Measurements from ENCODE around the gene EFNA5.
"Not testable (repeated sequence)": the region's sequence is repeated elsewhere in the genome, so short reads cannot be mapped to it uniquely, and the experiment has no call there.

The EFNA5 gene

DNA sequence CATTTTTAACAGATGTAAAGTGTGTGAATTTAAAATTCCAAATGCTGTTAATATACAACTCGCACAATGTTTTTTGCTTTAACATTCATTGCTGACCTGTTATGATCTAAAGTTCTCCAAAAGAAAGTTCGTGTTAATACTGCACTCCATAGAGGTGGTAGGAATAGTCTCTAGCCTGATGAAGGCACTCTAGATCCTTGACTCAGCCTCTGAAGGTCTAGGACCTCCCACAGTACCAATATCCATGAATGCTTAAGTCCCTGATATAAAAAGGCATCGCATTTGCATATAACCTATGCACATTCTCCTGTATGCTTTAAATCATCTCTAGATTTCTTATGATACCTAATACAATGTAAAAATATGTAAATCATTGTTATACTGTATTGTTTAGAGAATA lies 213.6 kb downstream of the EFNA5 start:
- no peak for DNase-seq

DNA sequence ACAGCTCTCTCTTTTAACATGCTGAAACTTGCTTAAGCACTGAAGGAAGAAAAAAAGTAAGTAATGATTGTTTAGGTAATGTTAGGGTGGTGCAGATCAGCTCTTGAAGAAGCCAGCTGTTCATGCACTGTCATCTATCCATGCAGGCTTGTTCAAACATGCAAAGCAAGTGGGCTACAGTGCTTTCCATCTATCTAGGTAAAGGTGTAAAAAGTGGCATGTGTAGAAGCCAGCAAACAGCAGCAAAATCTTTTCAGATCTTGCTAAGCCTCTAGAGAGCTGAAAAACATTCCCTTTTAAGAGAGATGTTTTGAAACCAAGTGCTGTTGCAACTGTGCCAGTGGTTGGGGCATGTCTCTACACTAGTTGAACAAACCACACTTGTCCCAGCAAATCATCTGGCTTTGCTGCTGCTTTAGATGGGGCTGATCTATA lies 214.4 kb downstream of the EFNA5 start:
- no peak for DNase-seq

DNA sequence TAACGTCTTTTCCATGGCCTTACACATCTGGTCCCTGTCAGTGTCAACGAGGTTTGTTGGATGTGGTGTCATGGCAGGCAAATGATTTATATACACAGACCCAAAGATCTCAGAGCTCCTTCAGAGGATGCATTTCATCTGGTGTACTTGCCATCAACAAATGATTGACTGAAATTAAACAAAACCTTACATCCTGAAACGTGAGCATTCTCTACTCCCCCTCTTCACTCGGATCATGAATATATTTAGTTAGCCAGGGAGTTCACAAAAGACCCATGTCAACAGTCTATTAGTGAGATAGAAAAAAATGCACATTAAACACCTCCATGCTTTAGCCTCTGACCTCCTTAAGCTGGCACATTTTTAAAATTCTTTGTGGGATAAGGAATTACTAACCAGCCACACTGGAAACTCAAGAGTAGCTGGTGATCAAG lies 215.6 kb downstream of the EFNA5 start:
- peak; percentile 37 for DNase-seq

DNA sequence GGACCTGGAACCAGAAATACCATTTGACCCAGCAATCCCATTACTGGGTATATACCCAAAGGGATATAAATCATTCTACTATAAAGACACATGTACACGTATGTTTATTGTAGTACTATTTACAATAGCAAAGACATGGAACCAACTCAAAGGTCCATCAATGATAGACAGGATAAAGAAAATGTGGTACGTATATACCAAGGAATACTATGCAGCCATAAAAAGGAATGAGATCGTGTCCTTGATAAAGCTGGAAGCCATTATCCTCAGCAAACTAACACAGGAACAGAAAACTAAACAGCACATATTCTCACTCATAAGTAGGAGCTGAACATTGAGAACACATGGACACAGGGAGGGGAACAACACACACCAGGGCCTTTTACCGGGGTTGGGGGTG lies 218.9 kb downstream of the EFNA5 start:
- DNase-seq: not testable (repeated sequence)

DNA sequence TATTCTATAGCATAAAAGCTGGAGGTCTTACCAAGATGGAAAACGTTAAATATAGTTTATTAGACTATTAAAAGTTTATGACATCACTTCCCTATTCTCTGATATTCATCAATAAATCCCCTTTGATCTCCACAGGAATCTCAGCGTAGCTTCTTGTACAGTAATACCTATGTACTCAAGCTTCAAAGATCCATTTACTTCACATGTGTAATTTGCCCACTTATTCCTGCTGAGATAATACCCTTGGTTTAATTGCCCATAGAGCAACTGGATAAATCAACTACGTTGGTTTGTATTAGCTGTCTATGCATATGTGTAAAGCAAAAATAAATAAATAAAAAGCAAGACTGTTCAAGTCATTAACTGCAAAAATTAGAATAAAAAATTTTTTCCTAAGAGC lies 219.7 kb downstream of the EFNA5 start:
- DNase-seq: no peak

DNA sequence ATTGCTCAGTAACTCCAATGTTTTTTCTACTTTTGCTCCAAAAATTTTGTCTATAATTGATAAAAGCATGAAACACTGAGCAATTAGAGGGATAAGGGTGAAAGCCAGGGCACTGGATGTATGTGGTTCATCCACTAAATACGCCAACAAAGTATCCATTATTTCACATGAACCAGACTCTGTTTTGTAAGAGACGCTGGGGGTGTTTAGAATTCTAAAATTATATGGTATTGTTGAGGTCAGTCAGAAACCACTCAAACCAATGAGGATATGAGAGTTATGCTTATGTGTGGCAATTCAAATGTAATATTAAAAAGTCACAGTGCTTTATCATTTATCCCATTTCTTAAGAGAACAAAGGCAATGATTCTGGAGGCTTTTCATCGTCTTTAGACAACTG lies 220.2 kb downstream of the EFNA5 start:
- DNase-seq: no peak

DNA sequence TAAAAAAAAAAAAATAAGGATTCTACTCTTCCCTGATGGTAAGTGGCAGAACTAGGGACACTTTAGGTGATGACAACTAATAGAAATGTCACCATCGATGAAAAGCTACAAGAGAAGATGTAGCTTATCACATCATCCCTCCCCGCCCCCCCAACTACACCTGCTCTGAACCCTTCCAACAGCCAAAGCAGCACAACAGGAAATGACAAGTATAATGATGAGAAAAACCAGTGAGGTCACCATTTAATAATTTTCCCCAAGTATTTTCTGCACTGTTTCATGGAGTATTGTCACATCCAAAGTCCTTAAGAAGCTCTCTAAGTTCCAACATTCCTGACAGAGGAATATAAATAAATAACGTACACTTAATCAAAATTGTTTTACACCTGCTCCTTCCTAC lies 221.4 kb downstream of the EFNA5 start:
- no peak for DNase-seq

DNA sequence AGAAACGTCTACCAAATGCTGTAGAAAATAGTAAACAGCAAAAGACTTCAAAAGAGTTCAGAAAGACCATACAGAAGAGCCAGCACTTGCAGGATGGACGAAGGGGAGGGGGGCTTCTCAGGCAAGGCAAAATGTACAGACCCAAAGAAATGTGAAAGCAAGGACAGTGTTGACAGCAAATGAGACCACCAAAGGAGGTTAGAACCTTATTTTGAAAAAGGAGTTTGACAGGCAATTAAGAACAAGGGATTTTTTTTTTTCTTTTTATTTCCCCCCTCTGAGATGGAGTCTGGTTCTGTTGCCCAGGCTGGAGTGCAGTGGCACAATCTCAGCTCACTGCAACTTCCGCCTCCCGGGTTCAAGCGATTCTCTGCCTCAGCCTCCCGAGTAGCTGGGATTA lies 223.2 kb downstream of the EFNA5 start:
- no peak for DNase-seq

DNA sequence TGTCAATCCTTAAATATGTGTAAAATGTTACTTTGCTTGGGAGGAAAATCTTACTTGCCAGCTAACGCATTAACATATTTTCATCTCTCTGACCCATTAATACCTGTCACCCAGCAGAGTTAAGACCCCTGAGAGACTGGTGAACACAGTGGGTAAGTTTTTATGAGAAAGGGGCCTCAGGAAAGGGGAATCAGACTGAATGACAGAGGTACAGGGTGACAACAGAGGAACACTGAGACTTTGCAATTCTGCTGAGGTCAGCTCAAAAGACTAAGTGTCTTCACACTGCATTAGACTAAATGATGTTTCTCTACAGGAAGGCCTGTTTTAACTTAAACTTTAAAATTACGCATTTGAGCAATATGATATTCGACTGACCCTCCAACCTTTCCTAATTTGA lies 223.8 kb downstream of the EFNA5 start:
- DNase-seq: no peak

DNA sequence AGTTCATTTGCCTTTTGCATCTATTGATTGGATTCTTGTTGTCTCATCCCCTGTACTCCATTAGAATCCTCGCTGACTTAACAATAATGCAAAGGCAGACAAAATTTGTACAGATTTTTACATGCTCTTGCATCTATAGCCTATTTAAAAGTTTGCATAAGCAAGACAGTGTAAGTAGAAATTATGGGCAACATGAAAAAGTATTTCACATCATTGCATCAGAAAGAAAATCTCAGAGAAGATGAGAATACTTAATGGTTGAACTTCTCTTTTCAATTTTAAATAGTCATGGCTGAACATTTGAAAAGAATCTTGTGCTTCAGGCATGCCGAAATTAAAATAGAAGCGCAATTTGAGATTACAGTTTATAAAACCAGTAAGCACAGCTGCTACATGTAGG lies 226.4 kb downstream of the EFNA5 start:
- no peak for DNase-seq

DNA sequence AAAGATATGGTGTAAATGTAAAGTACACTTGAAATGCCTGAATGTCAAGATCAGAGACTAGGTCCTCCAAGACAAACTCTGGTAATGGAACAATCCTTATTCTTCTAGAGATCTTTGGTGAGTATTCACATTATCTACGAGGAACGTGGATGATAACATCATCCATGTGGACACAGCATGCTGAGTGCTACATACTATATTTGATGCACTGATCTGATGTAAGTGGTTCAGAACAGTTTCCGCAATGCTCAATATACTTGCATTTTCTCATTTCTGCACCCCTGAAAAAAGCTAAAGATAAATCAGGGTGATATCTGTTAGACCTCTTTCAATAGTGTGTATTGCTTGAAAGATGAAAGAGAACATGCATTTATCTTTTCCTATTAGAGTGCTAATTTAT lies 226.8 kb downstream of the EFNA5 start:
- DNase-seq: no peak

DNA sequence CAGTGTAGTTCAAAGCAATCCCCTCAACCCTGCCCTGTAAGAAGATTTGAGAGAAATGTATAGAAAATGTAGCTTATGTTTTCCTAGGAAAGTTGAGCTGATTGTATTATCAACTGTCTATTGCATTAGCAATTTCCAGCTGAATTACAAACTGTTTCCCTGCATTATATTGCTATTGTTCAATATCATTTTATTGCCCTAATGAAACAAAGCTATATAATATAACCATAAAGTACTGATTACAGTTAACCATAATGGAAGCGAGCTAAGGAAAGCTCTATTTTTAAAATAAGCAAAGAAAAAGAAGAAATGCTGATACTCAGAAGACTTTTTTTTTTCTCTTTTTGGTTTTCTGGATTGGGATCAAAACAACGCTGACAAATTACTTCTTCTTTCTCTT lies 228.3 kb downstream of the EFNA5 start:
- DNase-seq: no peak

DNA sequence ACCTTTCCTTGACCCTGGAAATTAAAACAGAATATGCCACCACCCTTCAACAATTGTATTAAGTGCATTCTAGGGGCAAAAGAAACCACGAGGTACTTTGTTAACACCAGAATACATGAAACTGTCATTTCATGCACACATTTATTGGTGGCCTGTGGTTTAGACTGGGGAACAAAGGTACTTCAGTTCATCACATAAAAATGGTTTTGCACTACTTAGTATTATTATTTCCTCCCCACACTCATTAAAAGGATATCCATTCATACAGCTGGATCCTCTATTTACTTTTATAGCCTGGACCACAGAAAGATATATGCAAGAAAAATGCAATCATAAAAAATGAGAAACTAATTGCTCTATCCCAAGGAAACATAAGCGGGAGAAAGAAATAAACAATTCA lies 230.9 kb downstream of the EFNA5 start:
- no peak for DNase-seq

DNA sequence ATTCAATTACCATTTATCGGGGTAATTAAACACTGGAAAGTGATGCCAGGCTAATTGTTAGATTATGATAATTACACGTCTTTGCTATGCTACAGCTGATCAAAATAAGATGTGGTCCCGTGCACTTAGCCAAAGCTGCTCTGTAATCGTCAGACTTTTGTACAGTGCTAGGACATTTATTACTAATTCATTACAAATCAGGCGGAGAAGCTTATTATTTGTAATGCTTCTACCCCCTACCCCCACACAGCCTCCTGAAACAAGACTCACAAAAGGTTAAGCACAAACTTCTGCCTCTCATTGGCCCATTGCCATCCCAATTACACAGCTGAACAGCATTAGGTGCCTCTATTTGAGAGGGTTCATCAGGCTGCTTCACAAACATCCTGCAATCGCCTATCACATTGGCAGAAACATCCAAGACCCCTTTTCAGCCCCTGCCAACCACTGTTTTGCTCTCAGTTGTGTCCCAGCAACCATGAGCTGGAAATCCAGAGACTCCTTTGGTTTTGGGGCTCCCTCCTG lies 232.7 kb downstream of the EFNA5 start:
- no peak for DNase-seq

DNA sequence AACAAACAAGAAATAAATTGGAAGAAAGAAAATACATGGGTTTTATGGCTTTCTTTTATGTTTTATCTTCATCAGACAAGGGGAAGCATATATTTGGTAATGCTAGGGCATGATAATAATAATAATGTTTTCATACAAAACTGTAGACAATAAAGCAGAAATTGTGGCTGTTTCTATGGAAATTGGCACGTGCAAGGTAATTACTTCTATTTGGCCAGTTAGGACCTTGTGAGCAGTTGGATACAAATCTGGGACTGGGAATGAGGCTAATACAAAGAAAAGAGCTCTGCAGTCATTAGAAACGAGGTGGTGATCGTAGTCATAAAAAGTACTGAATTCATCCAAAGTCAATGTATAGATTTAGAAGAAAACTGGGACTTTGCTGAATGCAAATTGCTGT lies 233.6 kb downstream of the EFNA5 start:
- no peak for DNase-seq

DNA sequence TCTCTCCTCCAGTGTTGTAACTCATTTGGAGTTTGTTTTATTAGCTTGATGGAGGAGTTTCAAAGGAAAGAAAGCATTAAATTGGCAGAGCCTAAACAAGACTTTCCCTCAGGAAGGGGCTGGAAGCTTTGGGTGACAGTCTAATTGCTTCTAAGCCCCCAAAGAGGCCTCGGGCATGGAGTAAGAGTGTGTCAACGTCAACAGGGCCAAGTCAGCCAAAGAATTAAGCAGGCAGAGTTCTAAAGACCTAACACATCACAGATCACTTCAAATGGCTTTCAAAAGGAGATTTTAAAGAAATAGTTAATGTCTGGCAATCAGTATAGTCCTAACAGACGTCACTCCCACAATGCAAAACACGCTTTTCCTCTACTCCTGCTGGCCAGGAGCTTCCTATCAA lies 234.5 kb downstream of the EFNA5 start:
- DNase-seq: no peak

DNA sequence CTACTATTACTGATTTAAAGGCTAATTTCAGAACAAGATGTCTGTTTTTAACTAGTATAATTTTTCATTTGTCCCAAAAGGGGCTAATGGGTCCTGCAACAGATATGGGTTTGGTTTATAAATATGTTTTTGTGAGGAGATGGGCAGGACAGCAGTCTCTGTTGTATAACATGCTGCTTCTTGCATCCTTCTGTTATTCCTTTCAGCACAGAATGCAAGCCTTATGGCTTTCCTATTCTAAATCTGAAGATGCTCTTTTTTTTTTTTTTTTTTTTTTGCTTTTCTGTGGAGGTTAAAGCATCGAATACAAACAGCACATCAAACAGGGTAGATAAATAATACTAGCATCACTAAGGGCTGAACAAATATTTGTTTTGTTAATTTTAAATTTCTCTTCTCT lies 235.7 kb downstream of the EFNA5 start:
- no peak for DNase-seq

DNA sequence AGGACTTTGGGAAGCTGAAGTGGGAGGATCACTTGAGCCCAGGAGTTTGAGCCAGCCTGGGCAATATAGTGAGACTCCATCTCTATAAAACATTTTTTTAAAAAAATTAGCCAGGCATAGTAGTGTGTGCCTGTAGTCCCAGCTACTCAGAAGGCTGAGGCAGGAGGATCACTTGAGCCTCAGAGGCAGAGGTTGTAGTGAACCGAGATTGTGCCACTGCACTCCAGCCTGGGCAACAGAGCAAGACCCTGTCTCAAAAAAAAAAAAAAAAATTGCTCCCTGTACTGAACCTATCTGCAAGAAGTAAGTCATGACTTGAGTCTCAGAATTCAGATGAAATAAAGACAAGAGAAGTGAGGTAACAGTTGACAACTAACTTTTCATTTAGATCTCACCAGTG lies 237.1 kb downstream of the EFNA5 start:
- DNase-seq: not testable (repeated sequence)

DNA sequence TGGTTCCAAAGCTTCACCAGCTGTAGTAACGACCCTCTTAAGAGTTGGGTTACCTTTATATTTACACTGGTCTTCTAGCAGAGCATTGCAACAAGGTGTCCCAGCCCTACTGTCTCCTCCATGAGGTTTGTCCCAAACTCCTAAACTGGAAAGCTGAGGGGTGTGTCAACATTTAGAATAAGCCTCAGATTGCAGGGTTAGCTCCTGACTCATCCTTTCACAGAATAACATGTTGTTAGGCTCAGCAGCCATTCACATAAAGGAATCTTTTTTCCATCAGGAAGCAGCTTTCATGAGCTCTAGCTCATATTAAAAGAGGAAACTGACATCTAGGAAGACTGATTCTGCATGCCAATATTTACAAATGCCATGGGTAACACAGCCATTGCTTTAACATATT lies 238.7 kb downstream of the EFNA5 start:
- peak; percentile 75 for DNase-seq

DNA sequence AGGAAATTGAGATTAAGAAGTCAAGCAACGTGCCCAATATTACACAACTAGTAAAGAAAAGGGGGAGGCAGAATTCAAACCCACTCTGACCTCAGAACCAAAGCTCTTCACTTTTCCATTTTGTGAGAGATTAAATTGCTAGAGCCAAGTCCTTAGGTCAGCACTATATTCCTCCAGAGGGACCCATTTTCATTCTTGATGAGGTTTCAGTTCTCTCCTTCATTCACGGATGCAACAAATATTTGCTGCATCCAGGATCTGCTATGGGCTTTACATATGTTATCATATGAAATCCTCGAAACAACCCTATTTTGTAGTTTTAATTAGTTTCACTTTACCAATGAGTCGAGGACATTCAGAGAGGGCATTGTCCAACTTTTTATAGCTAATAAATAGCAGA lies 239.2 kb downstream of the EFNA5 start:
- DNase-seq: no peak

DNA sequence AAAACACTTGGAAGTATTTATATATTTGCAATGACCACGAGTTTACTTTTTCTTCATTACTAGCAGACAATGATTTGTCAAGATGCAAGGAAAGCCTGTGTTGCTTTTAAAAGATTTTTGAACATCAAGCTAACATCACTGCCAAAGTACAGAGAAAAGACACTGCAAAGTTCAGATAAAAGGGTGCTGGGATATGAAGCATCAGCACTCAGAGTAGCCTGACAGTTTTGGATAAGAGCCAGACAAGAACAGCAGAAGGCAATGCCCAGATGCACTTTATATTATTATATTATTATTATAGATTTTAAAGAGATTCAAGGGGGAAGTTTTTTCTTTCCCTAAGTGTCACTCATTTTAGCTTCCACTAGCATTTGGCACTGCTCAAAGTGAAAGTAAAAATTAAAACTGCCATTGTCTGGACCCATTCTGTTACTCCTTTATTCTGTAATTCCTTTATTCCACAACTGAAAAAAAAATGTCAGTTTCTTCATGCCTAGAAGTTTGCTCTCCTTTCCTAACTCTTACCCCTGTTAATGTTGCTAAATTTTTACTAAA lies 240.6 kb downstream of the EFNA5 start:
- DNase-seq: peak; percentile 15

DNA sequence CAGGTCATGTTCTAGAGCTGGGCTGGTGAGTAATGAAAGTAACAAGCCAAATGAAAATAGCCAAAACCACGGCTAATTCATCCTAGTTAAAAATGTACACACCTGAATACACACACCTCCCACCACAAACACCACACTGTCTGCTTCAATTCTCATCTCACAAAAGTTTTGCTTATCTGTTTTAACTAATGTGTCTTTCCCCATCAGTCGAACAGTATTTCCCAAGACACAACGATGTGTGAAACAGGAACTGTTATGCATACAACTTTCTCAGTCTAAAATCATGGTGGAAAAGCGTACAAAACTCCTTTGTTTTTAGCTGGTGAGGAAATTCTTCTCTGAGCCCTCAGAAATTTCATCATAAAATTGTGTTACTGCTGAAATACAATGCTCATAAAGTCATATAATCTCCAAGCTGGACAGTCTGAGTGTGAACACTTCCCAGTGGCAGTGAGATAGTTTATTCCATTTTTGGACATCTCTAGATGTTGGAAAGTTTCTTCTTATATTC lies 242.4 kb downstream of the EFNA5 start:
- no peak for DNase-seq

DNA sequence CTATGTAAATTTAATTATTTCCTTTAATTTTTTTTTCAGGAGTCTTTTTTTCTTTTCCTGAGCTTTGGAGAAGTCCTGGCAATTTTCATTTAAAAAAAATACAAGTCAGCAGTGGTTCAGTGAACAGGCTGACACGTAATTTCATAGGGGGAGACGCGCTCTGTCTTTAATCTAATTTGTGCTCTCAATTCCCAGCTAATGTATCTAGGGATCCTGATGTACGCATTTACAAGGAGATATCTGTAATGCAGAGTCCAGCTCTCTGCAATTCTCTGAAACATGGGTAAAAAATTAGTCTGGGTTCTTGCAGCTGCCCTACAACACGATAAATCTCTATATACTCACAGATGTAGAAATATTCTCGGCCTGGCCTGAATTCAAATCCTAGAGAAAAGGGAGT lies 243.9 kb downstream of the EFNA5 start:
- DNase-seq: no peak

DNA sequence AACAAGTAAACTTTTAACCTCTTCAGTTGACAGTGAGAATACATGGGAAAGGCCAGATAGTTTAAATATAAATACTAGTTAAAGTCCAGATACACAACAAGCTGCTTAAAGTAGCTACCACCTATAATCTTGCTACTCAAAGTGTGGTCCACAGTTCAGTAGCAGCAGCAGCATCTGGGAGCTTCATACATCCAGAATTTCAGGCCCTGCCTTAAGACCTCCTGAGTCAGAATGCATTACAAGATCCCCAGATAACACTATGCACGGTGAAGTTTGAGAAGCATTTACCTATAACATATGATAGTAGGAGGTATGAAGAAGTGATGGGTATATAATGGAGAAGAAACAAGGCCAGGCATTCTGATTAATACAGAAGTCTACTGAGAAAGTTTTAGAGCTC lies 244.5 kb downstream of the EFNA5 start:
- DNase-seq: no peak

DNA sequence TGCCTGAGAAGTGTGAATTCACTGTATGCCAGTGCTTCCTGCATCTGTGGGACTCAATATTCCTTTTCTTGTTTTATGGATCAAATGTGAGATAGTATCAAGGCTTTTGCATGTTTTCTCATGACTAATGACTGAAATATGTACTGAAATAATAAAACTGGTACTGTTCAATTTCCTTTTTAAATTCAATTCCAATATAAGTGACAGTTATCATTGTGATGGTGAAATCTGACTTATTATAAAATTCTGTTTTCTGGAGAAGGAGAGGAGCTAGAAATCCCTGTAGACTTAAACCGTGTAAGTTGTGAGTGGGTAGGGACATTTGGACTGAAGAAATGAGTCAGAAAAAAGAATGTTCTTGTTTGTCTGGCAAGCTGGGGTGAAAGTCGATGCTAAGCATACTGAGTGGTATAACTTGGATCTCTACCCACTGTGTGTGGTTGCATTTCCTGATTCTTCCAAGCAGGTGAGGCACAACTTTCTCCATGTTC lies 245.2 kb downstream of the EFNA5 start:
- peak; percentile 82 for DNase-seq

Measured in fibroblast of skin of back (primary cell).